ENCODE data around the gene MDFI. TPM values are rescaled to one million over a fixed set of nuclear protein-coding genes. Genes with fewer than 3 reads are reported as not detected.

The MDFI gene
- total RNA-seq, 1 donor from 2014 or later, result 94.7 TPM

GRCh38 chr6:41602864-41603608 lies 35.2 kb upstream of the MDFI start:
- TF ChIP-seq CTCF (IDR thresholded peaks at IDR 0.05), result peak; percentile 75 to 92 (median 90)
- DNase-seq (ENCODE audit: low spot score in 2 of 2), result peak in 1 of 2 donors; percentile 84
- Histone ChIP-seq H3K27me3 (no peaks in the 10 kb centered on the region), H3K4me3 (peak overlapping the region; percentile 23 to 27), H3K27ac (no peak overlapping the region), H3K36me3 (peaks cover 9 to 27% of the 10 kb centered on the region in 2 donors), H3K4me1 (peaks cover 0 to 3% of the 10 kb centered on the region in 2 donors), H3K9me3 (no peaks in the 10 kb centered on the region)
- intact Hi-C loops (cut with DNase I), result loop anchor here (1.0 to 2.0 kb wide), 2 partner anchors 80 to 184 kb away; partner anchors contain the start of gene TOMM6

- Histone ChIP-seq H3K4me3 (no peak overlapping the region), H3K4me1 (peaks cover 0 to 3% of the 10 kb centered on the region in 2 donors), H3K36me3 (peaks cover 0 to 18% of the 10 kb centered on the region in 2 donors), H3K27me3 (no peaks in the 10 kb centered on the region), H3K27ac (no peak overlapping the region), H3K9me3 (no peaks in the 10 kb centered on the region)
- DNase-seq (ENCODE audit: low spot score in 2 of 2), result no peak
- intact Hi-C loops (cut with DNase I), result no loop called here
- TF ChIP-seq CTCF (IDR thresholded peaks at IDR 0.05), result no peak
Observed at GRCh38 chr6:41604006-41604405, 34.3 kb upstream of the MDFI start.

- Histone ChIP-seq H3K27ac (no peak overlapping the region), H3K27me3 (no peaks in the 10 kb centered on the region), H3K9me3 (no peaks in the 10 kb centered on the region), H3K36me3 (peaks cover 0 to 4% of the 10 kb centered on the region in 2 donors), H3K4me1 (peaks cover 0 to 3% of the 10 kb centered on the region in 2 donors), H3K4me3 (no peak overlapping the region)
- no peak for DNase-seq (ENCODE audit: low spot score in 2 of 2)
- TF ChIP-seq CTCF (IDR thresholded peaks at IDR 0.05), result no peak
- intact Hi-C loops (cut with DNase I), result no loop called here
Observed at GRCh38 chr6:41605649-41606048, 32.6 kb upstream of the MDFI start.

- Histone ChIP-seq H3K36me3 (no peaks in the 10 kb centered on the region), H3K4me3 (no peak overlapping the region), H3K4me1 (peaks cover 0 to 3% of the 10 kb centered on the region in 2 donors), H3K27ac (no peak overlapping the region), H3K9me3 (no peaks in the 10 kb centered on the region), H3K27me3 (no peaks in the 10 kb centered on the region)
- intact Hi-C loops (cut with DNase I), result no loop called here
- no peak for TF ChIP-seq CTCF (IDR thresholded peaks at IDR 0.05)
- no peak for DNase-seq (ENCODE audit: low spot score in 2 of 2)
Observed at GRCh38 chr6:41607036-41607435, 31.2 kb upstream of the MDFI start.

- intact Hi-C loops (cut with DNase I), result no loop called here
- H3K27me3 ChIP-seq, result no peaks in the 10 kb centered on the region
- no peaks in the 10 kb centered on the region for H3K36me3 ChIP-seq
- no peak for TF ChIP-seq CTCF (IDR thresholded peaks at IDR 0.05)
- peaks cover 0 to 3% of the 10 kb centered on the region in 2 donors for H3K4me1 ChIP-seq
- H3K27ac ChIP-seq, result no peak overlapping the region
- H3K4me3 ChIP-seq, result no peak overlapping the region
- H3K9me3 ChIP-seq, result no peaks in the 10 kb centered on the region
- no peak for DNase-seq (ENCODE audit: low spot score in 2 of 2)
Observed at GRCh38 chr6:41607736-41608135, 30.5 kb upstream of the MDFI start.

Data from ascending aorta (tissue), 2 donors.